ENCODE results near the gene INSRR.

GRCh38 chr1:156808186-156809030 lies 50.5 kb downstream of the INSRR start:
- no peak for TF ChIP-seq POLR2AphosphoS5 (IDR thresholded peaks at IDR 0.05)
- TF ChIP-seq CTCF (IDR thresholded peaks at IDR 0.05), result no peak
